Cardiac fibroblast (primary cell): ENCODE data around the gene KSR1.

ENCODE experiments used
- DNase-seq, 2 donors: peaks; one replicate each; pipeline versions ENCODE4 v3.0.0 to v3.0.0-alpha.2; 2010; ENCODE audit warnings: low read depth in 2 of 2
- H3K4me3 ChIP-seq, 2 donors: replicated peaks in 1 of 2; 1 replicate in 1 of 2; 2 replicates in 1 of 2; pipeline ENCODE4 v1.5.1; 2011; ENCODE audit warnings: low read depth in 2 of 2, low read length in 2 of 2, mild to moderate bottlenecking in 2 of 2, moderate library complexity in 1 of 2
- CTCF ChIP-seq: IDR thresholded peaks from one replicate; pipeline ENCODE4 v1.5.1; 2011; ENCODE audit warnings: low read depth, mild to moderate bottlenecking, low read length, inconsistent platforms

The KSR1 gene

GRCh38 chr17:27502526-27503324 is 46.5 kb downstream of the KSR1 start:
- TF ChIP-seq CTCF = no peak
- DNase-seq = peak; percentile 81 to 87
- H3K4me3 ChIP-seq = no peak overlapping the region

GRCh38 chr17:27503611-27504010 is 47.4 kb downstream of the KSR1 start:
- no peak for TF ChIP-seq CTCF
- no peak for DNase-seq
- H3K4me3 ChIP-seq = no peak overlapping the region

- no peak for TF ChIP-seq CTCF
- peak; percentile 24 to 43 for DNase-seq
- H3K4me3 ChIP-seq = no peak overlapping the region
These were observed 48.1 kb downstream of the KSR1 start for GRCh38 chr17:27504188-27504995.

- no peak for TF ChIP-seq CTCF
- peak in 1 of 2 donors; percentile 18 for DNase-seq
These were observed 50.3 kb downstream of the KSR1 start for GRCh38 chr17:27506348-27507218.

GRCh38 chr17:27511168-27511883 is 55.1 kb downstream of the KSR1 start:
- no peak overlapping the region for H3K4me3 ChIP-seq
- no peak for TF ChIP-seq CTCF
- no peak for DNase-seq

More at GRCh38 chr17:27506348-27507218, 50.3 kb downstream of the KSR1 start:
- no peak overlapping the region for H3K4me3 ChIP-seq

GRCh38 chr17:27512031-27512430 is 55.8 kb downstream of the KSR1 start:
- no peak for DNase-seq
- TF ChIP-seq CTCF = no peak
- H3K4me3 ChIP-seq = no peak overlapping the region
